Measurements from ENCODE around the gene ADAM30.
A peak's percentile ranks its signal among the peaks of the same experiment; 100 is the strongest.
"Not testable (repeated sequence)": the region's sequence is repeated elsewhere in the genome, so short reads cannot be mapped to it uniquely, and the experiment has no call there.

ADAM30 gene

GRCh38 chr1:119873135-119874015 is 22.9 kb downstream of the ADAM30 start:
- DNase-seq (ENCODE audit: low read depth): no peak

DNA sequence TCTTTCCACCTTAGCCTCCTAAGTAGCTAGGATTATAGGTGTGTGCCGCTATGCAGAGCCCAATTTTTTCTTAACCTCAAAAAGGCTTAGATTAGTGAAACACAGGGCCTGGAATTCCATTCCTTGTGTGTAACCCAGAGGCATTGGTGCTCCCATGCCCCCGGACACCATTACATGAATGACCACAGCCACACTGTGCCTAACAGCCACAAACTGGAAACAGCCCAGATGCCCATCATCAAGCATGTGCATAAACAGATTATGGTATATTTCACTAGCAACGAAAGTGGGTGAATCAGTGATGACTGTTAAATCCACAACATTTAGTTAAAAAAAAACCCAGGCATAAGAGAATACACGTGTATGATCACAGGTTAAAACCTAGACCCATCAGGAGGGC is 24.4 kb downstream of the ADAM30 start:
- no peak for DNase-seq (ENCODE audit: low read depth)

DNA sequence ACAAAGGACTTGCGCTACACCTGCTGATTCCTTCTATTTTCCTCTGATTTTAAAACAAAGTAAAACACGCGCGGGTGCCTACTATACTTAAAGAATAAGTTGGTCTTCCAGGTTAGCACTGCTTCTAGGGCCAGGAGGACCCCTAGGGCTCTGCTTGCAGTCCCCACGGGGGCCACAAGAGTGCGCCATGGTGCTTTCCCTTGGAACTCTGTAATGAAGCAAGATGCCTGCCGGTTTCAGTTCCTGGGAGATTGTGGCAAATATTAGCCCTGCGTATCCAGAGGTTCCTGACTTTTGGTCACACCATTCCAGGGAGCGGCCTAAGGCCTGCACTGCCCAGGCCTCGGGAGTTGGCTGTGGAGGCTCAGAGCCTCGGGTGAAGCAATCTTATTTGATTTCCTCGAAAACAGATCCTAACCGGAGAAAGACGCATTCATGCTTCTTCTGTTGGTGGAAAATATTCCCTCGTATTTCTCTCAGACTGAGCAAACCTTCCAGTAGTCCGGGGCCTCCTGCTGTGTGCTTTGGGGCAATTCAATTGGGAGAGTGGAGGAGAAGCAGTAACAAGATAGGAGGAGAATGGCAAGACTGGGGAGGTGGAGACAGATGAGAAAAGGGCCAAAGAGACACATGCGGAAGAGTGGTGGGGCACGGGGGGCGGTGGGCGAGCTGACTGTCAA is 25.3 kb downstream of the ADAM30 start:
- peak; percentile 51 for DNase-seq (ENCODE audit: low read depth)

- no peak for DNase-seq (ENCODE audit: low read depth)
Observed at GRCh38 chr1:119869995-119870394, 26.3 kb downstream of the ADAM30 start.

DNA sequence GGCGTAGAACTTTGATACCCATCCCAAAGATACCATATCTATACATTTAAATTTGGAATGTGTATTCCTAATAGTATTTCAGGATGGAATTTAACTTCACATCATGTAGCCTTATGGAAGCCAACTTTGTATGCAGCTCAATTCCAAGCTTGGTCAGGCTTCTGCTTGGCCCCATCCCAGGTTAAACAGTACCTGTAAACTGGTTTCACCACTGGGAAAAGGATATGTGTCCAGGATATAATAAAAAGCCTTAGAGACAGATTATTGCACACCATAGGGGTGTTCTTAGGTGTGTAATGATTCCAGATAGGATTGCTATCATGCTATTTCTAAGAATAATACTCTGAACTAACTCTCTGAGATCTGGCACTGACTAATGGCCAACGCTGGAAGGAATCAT is 28.1 kb downstream of the ADAM30 start:
- no peak for DNase-seq (ENCODE audit: low read depth)

DNA sequence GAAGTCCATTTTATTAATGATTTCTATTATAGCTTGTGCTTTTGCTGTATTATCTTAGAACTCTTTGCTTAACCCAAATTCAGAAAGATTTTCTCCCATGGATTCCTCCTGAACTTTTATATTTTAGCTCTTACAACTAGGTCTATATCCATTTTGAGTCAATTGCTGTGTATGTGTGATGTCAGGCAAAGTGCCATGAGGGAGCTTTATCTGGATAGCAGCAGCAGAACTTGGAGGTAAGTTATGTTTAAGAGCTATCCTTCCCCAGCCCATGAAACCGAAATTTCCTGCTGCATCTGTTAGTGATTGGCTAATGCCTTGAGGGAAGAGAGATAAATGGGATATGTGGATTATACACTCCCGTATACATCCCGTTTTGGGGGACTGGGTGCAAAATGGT is 29.9 kb downstream of the ADAM30 start:
- DNase-seq (ENCODE audit: low read depth): no peak

DNA sequence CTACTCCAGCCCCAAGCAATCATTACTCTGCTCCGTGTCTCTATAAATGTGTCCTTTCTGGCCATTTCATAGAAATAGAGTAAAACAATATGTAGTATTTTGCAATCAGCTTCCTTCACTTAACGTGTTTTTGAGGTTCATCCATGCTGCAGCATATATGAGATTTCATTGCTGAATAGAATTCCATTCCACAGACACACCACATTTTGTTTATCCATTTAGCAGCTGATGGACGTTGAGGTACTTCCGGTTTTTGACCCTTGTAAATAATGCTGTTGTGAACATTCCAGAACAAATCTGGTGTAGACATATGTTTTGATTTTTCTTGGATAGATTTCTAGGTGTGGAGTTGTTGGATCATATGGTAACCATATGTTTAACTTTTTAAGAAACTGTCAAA is 30.7 kb downstream of the ADAM30 start:
- no peak for DNase-seq (ENCODE audit: low read depth)

DNA sequence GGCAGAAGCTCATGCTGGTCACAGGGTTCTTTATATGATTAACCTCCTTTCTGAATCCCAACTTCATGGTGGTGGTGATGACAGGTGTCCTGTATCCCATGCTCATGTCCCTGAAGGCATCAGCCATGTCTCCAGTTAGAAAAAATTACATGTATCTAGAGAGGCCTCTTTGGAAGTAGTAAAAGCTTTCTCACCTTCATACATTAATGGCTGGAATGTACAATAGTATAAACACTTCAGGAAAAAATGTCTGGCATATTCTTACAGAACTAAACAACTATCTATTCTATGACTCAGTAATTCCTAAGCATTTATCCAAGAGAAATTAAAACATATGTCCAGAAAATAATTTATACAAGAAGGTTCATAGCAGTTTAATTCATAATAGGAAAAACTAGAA is 34.0 kb downstream of the ADAM30 start:
- no peak for DNase-seq (ENCODE audit: low read depth)

DNA sequence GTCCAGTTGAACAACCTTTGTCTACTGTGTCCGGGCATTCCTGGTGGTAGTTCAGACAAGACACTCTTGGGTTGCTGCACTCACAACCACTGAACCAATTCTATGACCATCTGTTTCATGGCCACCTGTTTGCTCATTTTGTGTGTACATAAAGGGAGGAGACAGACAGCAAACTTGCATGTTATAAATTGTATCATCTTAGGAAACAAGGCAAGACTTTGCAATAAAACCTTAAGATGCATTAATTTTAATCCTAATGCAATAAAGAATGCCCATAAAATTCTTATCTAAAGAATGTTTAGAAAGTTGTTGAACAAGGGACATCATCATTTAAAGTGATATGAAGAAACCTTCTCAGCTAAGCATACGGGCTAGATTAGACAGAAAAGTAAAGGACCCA is 34.8 kb downstream of the ADAM30 start:
- DNase-seq (ENCODE audit: low read depth): no peak

GRCh38 chr1:119859647-119860046 is 36.7 kb downstream of the ADAM30 start:
- DNase-seq (ENCODE audit: low read depth): no peak

- DNase-seq (ENCODE audit: low read depth): not testable (repeated sequence)
Observed at GRCh38 chr1:119858556-119859214, 37.6 kb downstream of the ADAM30 start.

DNA sequence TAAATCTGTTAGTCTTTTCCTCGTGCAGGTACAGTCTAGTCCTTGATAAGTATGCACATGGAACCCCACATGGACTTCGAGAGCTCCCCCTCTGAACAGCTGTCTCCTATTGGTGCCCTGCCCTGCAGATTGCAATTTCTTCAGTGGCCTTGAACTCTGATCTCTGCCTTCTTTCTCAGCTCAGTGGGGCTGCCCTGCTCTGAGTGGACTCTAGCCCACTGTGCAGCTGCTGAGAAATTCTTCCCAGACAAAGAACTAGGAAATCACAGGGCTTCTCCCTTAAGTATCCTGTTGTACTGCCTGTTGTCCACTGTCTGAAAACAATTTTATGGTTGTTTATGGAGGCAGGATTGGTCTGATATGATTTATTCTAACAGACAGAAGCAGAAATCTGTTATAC is 38.2 kb downstream of the ADAM30 start:
- no peak for DNase-seq (ENCODE audit: low read depth)

- no peak for DNase-seq (ENCODE audit: low read depth)
Observed at GRCh38 chr1:119853155-119853554, 43.2 kb downstream of the ADAM30 start.

DNA sequence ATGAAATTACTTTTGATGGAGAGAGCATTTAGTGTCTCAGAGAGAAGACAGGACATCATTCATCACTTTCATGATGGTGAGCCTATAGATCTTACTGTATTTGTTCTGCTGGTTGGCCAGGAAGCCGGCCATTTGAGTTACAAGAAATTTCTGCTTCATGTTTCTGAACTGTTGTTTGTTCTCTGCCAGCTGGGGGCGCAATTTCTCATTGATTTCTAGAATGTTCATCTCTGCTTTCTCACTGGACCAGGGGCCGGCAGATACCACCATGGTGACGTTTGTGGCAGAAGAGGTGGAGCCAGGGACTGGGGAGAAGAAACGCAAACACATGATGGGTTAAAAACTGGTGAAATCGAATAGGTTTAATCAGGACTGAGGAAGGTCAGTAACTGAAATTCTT is 52.1 kb downstream of the ADAM30 start:
- not testable (repeated sequence) for DNase-seq (ENCODE audit: low read depth)
